ENCODE measurements around the gene MAGI1.

Gene MAGI1

DNA sequence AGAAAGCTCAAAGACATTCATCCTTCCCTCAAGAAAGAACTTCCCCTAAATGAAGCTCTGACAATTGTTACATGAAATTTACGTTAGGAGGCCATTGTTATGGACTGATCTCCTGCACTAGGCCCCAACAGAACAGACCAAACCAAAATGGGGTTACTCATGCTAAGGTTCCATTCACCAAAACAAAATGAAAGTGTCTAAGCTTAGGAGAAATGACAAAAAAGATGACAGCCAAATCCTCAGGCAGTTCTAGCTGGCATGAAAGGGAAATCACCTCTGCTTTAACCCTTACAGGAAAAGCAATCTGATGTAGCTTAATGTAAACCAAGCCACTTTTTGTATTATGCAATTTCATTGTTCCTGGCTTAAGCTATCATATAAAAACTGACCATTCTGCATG is 271.2 kb downstream of the MAGI1 start:
- FAIRE-seq (no peak), DNase-seq (ENCODE audit: insufficient read length, low spot score) (no peak)
- TF ChIP-seq, protein P1, sequence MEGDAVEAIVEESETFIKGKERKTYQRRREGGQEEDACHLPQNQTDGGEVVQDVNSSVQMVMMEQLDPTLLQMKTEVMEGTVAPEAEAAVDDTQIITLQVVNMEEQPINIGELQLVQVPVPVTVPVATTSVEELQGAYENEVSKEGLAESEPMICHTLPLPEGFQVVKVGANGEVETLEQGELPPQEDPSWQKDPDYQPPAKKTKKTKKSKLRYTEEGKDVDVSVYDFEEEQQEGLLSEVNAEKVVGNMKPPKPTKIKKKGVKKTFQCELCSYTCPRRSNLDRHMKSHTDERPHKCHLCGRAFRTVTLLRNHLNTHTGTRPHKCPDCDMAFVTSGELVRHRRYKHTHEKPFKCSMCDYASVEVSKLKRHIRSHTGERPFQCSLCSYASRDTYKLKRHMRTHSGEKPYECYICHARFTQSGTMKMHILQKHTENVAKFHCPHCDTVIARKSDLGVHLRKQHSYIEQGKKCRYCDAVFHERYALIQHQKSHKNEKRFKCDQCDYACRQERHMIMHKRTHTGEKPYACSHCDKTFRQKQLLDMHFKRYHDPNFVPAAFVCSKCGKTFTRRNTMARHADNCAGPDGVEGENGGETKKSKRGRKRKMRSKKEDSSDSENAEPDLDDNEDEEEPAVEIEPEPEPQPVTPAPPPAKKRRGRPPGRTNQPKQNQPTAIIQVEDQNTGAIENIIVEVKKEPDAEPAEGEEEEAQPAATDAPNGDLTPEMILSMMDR (IDR thresholded peaks at IDR 0.05; ENCODE audit: insufficient read depth, missing control alignments) = no peak

DNA sequence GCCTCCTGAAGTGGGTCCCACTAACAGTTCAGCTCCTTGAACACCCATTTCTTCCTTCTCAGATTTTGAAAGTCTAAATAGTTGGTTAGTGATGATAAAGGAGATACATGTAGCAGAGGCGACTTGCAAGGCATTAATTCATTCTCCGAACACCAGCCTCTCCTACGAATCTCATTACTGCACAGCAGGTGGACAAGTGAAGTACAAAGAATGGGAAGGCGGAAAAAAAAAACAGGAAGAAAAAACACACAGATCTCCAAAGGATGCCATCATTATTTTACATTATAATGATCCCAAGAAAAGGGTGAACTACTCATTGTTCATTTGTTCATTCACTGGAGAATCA is 276.5 kb downstream of the MAGI1 start:
- no peak for DNase-seq (ENCODE audit: insufficient read length, low spot score)
- FAIRE-seq = no peak
- TF ChIP-seq, protein P1 (IDR thresholded peaks at IDR 0.05; ENCODE audit: insufficient read depth, missing control alignments) = no peak

DNA sequence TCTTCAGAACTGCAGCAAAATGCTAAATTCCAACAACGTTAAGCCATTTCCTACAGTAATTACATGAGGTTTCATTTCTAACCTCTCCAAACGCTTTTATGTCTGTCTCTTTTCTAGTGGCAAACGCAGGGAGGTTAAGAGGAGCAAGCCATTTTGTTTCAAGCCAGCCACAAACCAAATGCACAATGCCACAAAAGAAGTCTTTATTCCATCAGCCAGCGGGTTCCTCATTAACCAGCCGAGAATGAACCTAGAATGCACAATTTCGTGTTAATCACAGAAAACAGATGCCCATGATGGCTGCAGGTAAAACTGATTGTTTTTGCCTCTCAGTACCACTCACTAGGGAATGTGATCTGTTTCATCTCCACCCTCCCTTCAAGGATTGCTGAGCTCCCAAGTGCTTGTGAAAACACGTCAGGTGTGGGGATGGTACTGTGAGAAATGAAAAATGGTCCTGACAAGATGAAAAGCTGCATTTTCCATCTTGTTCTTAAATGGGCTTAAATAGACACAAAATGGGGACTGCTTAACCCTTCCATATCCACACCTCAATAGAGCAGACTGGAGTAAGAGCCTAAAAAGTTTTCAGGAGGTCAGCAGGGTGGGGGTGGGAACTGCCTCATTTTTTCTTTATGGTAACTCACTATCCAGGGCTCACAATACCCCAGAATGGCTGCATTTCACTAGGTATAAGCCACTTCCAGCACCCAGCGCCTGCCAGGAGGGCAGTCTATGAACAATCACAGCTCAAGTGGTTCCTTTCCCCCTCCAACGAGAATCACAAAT is 277.1 kb downstream of the MAGI1 start:
- TF ChIP-seq, protein P1 (IDR thresholded peaks at IDR 0.05; ENCODE audit: insufficient read depth, missing control alignments) = no peak
- no peak for DNase-seq (ENCODE audit: insufficient read length, low spot score)
- no peak for FAIRE-seq

DNA sequence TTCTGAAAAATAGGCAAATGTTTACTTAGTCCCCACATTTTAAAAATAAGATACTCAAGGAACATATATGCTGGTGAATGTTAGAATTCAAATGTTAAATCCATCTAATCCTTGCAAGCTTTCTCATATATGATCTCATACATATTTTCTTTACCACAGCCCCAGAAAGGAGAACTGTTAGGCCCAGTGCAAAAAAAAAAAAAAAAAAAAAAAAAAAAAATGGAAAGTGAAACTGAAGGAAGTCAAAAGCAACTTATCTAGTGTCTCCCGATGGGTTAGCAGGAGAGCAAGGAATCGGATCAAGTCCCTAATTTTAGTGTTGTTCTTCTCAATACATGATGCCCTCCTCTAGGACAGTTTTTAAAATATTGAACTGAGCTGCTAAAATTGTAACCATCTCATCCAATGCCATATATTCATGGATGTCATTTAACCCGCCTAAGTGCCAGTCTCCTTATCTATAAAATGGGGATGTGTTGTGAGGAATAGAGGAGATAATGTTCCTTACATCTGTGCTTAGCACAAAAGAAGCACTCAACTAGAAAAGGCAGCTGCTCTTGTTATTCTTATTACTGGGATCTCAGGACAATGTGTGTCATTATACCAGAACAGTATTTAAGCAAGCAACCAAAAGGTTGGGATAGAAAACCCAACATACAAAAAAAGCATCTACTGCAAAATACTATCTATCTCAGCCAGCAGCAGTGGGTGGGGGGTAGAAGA is 279.7 kb downstream of the MAGI1 start:
- no peak for FAIRE-seq
- TF ChIP-seq, protein P1 (IDR thresholded peaks at IDR 0.05; ENCODE audit: insufficient read depth, missing control alignments) = no peak

DNA sequence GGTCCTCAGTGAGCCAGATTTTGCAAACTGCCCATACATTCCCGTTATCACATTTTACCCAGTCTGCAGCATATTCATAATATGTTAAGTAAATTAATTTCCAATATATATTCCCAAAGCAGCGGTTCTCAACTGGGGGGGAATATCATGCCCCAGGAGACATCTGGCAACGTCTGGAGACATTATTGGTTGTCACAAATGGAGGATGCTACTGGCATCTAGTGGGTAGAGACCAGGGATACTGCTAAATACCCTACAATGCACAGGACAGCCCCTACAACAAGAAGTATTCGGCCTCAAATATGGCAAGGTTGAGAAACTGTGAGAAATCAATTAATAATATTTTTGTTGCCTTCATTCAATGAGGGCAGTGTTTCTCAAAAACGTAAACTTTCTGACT is 280.3 kb downstream of the MAGI1 start:
- no peak for DNase-seq (ENCODE audit: insufficient read length, low spot score)
- FAIRE-seq = no peak
- TF ChIP-seq, protein P1 (IDR thresholded peaks at IDR 0.05; ENCODE audit: insufficient read depth, missing control alignments) = no peak

More for the DNA sequence above, 279.7 kb downstream of the MAGI1 start:
- no peak for DNase-seq (ENCODE audit: insufficient read length, low spot score)

DNA sequence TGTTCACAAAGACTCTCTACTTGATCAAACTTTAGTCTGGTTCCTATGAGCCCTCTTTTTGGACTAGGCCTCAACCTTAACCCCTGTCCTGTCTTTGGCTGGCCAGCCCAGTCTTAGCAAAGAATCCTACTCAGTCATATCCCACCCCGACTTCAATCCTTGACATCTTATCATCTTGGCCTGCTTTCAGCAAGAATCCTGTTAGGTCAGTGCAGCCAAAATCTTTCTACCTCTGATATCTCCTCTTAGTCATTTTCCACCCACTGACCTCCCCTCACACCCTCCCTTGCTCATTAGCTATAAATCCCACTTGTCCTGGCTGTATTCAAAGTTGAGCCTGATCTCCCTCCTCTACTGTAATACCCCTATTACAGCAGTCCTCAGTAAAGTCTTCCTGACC is 286.1 kb downstream of the MAGI1 start:
- FAIRE-seq (no peak), DNase-seq (ENCODE audit: insufficient read length, low spot score) (no peak)
- TF ChIP-seq, protein P1 (IDR thresholded peaks at IDR 0.05; ENCODE audit: insufficient read depth, missing control alignments) = no peak

Measured in D721Med (cell line).